Activated naive CD4-positive, alpha-beta T cell treated with anti-CD3 and anti-CD28 coated beads, Interleukin-2, amount 50 U/mL, for 72 hours (primary cell): ENCODE results near the gene DOCK9. TPM values are rescaled to one million over a fixed set of nuclear protein-coding genes. Genes with fewer than 3 reads are reported as not detected.

ENCODE experiments used
- ATAC-seq, 2 donors: fragments of 150-1000 bp; cut with Tn5 transposase; 2 replicates each; pipeline ENCODE4 v1.10.0; 2021; ENCODE audit warnings: mild to moderate bottlenecking in 2 of 2, moderate library complexity in 2 of 2
- DNase-seq, 2 donors: peaks; one replicate each; pipeline ENCODE4 v3.0.0; 2021 to 2022; ENCODE audit warnings: low spot score in 2 of 2
- H3K27ac Mint-ChIP-seq, 2 donors: one replicate each; pipeline ENCODE4 v1.8.0; 2022; ENCODE audit warnings: mild to moderate bottlenecking in 2 of 2, mixed read lengths in 2 of 2
- H3K36me3 Mint-ChIP-seq, 2 donors: one replicate each; pipeline ENCODE4 v1.8.0; 2022; ENCODE audit warnings: mixed read lengths in 2 of 2
- H3K9me3 Mint-ChIP-seq, 2 donors: one replicate each; pipeline ENCODE4 v1.8.0; 2022; ENCODE audit warnings: mixed read lengths in 2 of 2
- total RNA-seq, 2 donors: library from RNA; stranded (reverse); gene quantifications; one replicate each; pipeline ENCODE4 v1.2.3, GENCODE V29; 2022

The DOCK9 gene
- total RNA-seq, 2 donors from 2014 or later: 32.4 to 60.5 TPM

- ATAC-seq (no peak), DNase-seq (no peak)
- no peaks in the 10 kb centered on the region for H3K9me3 Mint-ChIP-seq
- peaks cover 0 to 8% of the 10 kb centered on the region in 2 donors for H3K36me3 Mint-ChIP-seq
- no peak overlapping the region for H3K27ac Mint-ChIP-seq
Measured at GRCh38 chr13:98986226-98986846, 8.5 kb upstream of the DOCK9 start.

DNA sequence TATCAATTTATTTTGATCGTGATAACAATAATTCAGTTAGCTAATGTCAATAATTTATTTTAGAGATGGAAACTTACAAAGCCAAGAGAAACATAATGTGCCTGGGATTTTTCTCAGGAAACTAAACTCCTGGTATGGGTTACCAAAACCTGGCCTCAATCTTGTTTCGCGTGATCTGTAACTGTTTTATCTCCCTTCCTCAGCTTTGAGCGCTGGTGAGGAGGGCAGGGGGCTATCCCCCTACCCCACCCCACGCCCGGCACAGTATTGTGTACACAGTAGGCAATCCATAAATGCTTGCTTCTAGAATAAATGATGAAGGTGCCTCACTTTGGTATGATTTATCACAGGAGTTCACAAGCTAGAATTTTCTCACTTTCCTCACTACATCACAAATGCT, 7.7 kb upstream of the DOCK9 start:
- H3K36me3 Mint-ChIP-seq: peaks cover 0 to 8% of the 10 kb centered on the region in 2 donors
- no peak for DNase-seq
- no peak for ATAC-seq
- no peaks in the 10 kb centered on the region for H3K9me3 Mint-ChIP-seq
- H3K27ac Mint-ChIP-seq: no peak overlapping the region

DNA sequence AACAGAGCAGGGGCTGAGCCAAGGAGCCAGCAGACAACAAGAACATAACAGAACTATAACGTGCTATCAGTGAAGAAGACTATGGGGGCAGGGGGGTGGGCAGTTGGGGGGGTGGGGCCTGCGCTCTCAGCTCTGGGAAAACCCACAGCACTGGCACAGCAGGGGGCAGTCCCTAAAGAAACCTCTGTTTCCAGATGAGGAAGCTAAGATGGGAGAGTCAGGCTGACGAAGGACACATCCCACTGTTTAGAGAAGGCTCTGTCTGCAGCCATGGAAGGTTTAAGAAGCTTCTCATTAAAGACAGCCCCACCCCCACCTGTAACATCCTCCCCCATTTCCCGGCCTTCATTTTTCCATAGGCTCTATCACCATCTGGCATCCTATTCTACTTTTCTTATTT, 7.1 kb upstream of the DOCK9 start:
- Mint-ChIP-seq H3K36me3 (peaks cover 0 to 8% of the 10 kb centered on the region in 2 donors), H3K9me3 (no peaks in the 10 kb centered on the region), H3K27ac (no peak overlapping the region)
- no peak for ATAC-seq
- DNase-seq: no peak

- no peaks in the 10 kb centered on the region for H3K9me3 Mint-ChIP-seq
- peaks cover 0 to 8% of the 10 kb centered on the region in 2 donors for H3K36me3 Mint-ChIP-seq
- DNase-seq: no peak
- no peak overlapping the region for H3K27ac Mint-ChIP-seq
- ATAC-seq: no peak
Measured at GRCh38 chr13:98984118-98984517, 6.3 kb upstream of the DOCK9 start.

DNA sequence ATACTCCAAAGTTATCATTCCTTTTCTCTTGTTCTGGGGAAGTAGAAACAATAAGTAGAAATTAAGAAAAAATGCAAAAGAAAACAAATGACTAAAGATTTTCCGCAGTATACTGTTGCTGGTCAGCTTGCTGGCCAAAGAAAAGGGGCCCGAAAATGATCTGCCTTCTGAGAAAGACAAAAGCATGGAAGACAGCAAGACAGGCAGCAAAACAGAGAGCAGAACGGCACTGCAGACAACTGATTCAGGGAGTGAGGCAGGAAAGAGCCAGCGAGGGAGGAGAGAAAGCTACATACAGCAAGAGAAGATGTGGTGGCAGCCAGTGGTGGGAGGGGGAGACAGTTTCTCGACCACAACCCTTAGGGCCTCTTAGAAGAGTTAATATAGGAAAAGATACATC, 5.3 kb upstream of the DOCK9 start:
- DNase-seq (no peak), ATAC-seq (no peak)
- Mint-ChIP-seq H3K27ac (no peak overlapping the region), H3K36me3 (peaks cover 0 to 8% of the 10 kb centered on the region in 2 donors), H3K9me3 (no peaks in the 10 kb centered on the region)

DNA sequence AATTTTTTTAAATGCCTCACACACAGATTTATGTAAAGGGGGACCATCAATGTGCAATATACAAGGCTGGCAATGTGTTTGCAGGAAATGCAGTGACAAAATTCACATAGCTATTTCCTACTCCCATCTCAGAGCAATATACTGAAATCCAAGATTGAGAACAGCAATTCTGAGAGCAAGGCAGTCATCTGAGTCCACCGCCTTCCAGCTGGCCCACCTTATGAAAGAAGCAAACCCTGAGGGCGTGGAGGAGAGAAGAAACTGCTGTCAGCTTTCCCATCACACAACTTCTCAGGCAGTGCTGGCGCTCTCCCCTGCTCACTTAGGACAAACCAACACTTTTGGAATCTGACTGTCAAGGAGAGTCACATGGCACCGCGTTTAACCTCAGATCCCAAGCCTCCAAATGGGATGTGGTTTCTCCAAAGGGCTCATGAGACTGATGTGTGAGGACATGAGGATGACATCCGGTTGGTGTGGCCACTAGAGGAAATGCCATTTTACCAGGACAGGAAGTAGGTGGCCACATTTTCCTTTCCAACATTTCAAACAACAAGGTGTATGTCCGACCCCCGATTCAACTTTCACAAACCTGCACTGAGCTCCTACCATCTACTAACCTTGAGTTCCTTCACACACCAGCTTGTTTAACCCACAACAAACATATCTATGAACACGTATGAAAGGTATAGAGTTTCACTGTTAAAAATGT, 3.7 kb upstream of the DOCK9 start:
- ATAC-seq: peak; percentile 36 to 70
- H3K36me3 Mint-ChIP-seq: peaks cover 0 to 8% of the 10 kb centered on the region in 2 donors
- H3K9me3 Mint-ChIP-seq: no peaks in the 10 kb centered on the region
- no peak for DNase-seq
- H3K27ac Mint-ChIP-seq: peak overlapping the region; percentile 59 to 70

GRCh38 chr13:98979012-98979660, 1.3 kb upstream of the DOCK9 start:
- Mint-ChIP-seq H3K9me3 (no peaks in the 10 kb centered on the region), H3K27ac (peak overlapping the region in 1 of 2 donors; percentile 61), H3K36me3 (peaks cover 0 to 8% of the 10 kb centered on the region in 2 donors)
- ATAC-seq (no peak), DNase-seq (no peak)

- H3K36me3 Mint-ChIP-seq: peaks cover 0 to 8% of the 10 kb centered on the region in 2 donors
- H3K27ac Mint-ChIP-seq: peak overlapping the region in 1 of 2 donors; percentile 61
- ATAC-seq: peak in 1 of 2 donors; percentile 22
- DNase-seq: no peak
- no peaks in the 10 kb centered on the region for H3K9me3 Mint-ChIP-seq
Measured at GRCh38 chr13:98978280-98978679, 416 bp upstream of the DOCK9 start.

GRCh38 chr13:98976941-98977340, 923 bp downstream of the DOCK9 start:
- ATAC-seq: no peak

DNA sequence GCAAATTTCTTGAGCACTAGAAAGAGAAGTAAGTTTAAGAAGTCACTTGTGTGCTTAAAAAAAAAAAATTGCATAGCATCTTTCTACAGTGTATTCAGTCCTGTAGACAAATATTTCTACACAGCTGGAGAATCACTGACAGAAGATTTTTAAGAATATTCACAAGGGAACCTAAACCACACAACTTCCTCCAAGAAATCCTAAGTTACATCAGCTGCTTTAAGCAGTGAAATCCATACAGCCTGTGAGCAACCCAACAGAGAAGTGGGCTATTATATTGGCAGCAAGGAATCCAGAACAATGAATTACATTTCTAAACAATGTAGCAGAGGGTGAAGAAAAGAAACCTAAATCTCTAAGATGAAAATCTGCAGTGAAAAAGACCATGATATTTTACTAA, 1.5 kb downstream of the DOCK9 start:
- no peaks in the 10 kb centered on the region for H3K36me3 Mint-ChIP-seq

More at GRCh38 chr13:98976941-98977340, 923 bp downstream of the DOCK9 start:
- peaks cover 0 to 6% of the 10 kb centered on the region in 2 donors for H3K36me3 Mint-ChIP-seq
- H3K27ac Mint-ChIP-seq: no peak overlapping the region
- no peak for DNase-seq
- H3K9me3 Mint-ChIP-seq: no peaks in the 10 kb centered on the region

DNA sequence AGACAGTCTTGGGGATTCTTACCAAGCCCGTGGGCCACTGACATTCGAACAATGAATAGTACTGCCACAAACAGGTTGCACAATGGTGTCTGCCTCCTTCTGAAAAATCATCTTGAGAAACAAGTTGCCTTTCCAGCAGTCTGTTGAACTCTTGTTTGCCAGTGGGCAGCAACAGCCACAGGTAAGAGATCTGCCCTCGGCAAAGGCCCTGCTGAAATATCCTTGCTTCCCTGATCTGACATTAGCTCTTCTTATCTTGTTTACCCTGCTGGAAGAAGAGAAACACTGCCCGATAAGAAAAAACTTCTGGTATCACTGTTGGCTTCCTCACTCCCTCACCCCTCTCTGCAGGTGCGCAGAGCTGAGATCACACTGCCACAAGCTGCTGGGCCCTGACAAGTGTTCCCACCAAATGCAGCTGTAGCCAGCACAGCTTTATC, 2.0 kb downstream of the DOCK9 start:
- H3K27ac Mint-ChIP-seq: peak overlapping the region in 1 of 2 donors; percentile 48
- peak in 1 of 2 donors; percentile 51 for ATAC-seq

More for the DNA sequence above, 1.5 kb downstream of the DOCK9 start:
- Mint-ChIP-seq H3K27ac (no peak overlapping the region), H3K9me3 (no peaks in the 10 kb centered on the region)
- DNase-seq (no peak), ATAC-seq (no peak)

DNA sequence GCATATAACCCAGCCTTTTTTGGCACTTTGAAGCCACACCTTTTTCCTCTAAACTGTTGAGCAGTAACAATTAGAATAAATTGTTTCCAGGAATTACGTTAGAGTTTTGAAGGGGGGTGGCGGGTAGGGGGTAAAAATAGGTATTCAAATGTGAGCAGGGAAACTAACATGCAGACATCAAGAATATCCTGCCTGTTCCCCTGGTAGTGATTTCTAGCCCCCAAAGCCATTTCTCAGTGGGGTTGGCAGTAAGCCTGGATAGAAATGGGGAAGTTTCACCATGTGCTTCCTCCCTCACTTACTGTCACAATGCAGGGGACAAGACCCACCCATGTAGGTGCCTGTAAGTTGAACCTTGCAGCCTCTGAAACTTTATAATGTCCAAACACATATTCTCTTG, 3.8 kb downstream of the DOCK9 start:
- peaks cover 0 to 5% of the 10 kb centered on the region in 2 donors for H3K36me3 Mint-ChIP-seq
- H3K9me3 Mint-ChIP-seq: no peaks in the 10 kb centered on the region
- H3K27ac Mint-ChIP-seq: no peak overlapping the region
- no peak for DNase-seq
- ATAC-seq: no peak

More for the DNA sequence above, 2.0 kb downstream of the DOCK9 start:
- no peaks in the 10 kb centered on the region for H3K9me3 Mint-ChIP-seq
- DNase-seq: no peak
- H3K36me3 Mint-ChIP-seq: no peaks in the 10 kb centered on the region

GRCh38 chr13:98972627-98973026, 5.2 kb downstream of the DOCK9 start:
- ATAC-seq (no peak), DNase-seq (no peak)
- Mint-ChIP-seq H3K9me3 (no peaks in the 10 kb centered on the region), H3K27ac (no peak overlapping the region), H3K36me3 (peaks cover 0 to 9% of the 10 kb centered on the region in 2 donors)

- no peaks in the 10 kb centered on the region for H3K9me3 Mint-ChIP-seq
- DNase-seq: no peak
Measured at GRCh38 chr13:98972059-98972458, 5.8 kb downstream of the DOCK9 start.

GRCh38 chr13:98970330-98970729, 7.5 kb downstream of the DOCK9 start:
- no peak for DNase-seq
- peaks cover 0 to 9% of the 10 kb centered on the region in 2 donors for H3K36me3 Mint-ChIP-seq
- H3K27ac Mint-ChIP-seq: no peak overlapping the region
- no peaks in the 10 kb centered on the region for H3K9me3 Mint-ChIP-seq
- no peak for ATAC-seq

More at GRCh38 chr13:98972059-98972458, 5.8 kb downstream of the DOCK9 start:
- no peak overlapping the region for H3K27ac Mint-ChIP-seq
- no peak for ATAC-seq
- peaks cover 0 to 9% of the 10 kb centered on the region in 2 donors for H3K36me3 Mint-ChIP-seq

DNA sequence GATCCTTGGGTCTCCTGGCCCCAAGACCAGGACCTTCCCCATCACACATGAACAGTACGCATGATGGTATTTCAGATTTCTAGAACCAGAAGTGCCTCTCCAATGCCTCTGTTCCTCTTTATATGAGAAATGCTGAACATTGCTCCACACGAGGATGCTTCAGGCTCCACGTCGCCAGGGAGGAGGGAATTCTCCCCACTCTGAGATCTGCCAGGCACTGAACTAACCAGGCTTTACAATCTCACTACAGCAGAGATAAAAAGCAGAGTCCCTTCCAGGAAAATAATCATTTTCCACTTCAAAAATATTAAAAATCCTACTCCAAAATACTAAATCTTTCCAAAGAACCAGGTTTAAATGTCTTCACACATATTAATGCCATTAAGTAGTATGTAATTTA, 10.4 kb downstream of the DOCK9 start:
- ATAC-seq (no peak), DNase-seq (no peak)
- Mint-ChIP-seq H3K36me3 (peaks cover 0 to 9% of the 10 kb centered on the region in 2 donors), H3K9me3 (no peaks in the 10 kb centered on the region), H3K27ac (no peak overlapping the region)

GRCh38 chr13:98966019-98966418, 11.8 kb downstream of the DOCK9 start:
- H3K9me3 Mint-ChIP-seq: no peaks in the 10 kb centered on the region
- H3K27ac Mint-ChIP-seq: no peak overlapping the region
- ATAC-seq (no peak), DNase-seq (no peak)
- H3K36me3 Mint-ChIP-seq: peaks cover 0 to 9% of the 10 kb centered on the region in 2 donors
